ENCODE results near the gene NSMF. TPM values are rescaled to one million over a fixed set of nuclear protein-coding genes. Genes with fewer than 3 reads are reported as not detected.

The NSMF gene, protein sequence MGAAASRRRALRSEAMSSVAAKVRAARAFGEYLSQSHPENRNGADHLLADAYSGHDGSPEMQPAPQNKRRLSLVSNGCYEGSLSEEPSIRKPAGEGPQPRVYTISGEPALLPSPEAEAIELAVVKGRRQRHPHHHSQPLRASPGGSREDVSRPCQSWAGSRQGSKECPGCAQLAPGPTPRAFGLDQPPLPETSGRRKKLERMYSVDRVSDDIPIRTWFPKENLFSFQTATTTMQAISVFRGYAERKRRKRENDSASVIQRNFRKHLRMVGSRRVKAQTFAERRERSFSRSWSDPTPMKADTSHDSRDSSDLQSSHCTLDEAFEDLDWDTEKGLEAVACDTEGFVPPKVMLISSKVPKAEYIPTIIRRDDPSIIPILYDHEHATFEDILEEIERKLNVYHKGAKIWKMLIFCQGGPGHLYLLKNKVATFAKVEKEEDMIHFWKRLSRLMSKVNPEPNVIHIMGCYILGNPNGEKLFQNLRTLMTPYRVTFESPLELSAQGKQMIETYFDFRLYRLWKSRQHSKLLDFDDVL
- total RNA-seq, result 53.9 and 69.9 TPM in 2 replicates
- 50.2 TPM for polyA plus RNA-seq (2012)

DNA sequence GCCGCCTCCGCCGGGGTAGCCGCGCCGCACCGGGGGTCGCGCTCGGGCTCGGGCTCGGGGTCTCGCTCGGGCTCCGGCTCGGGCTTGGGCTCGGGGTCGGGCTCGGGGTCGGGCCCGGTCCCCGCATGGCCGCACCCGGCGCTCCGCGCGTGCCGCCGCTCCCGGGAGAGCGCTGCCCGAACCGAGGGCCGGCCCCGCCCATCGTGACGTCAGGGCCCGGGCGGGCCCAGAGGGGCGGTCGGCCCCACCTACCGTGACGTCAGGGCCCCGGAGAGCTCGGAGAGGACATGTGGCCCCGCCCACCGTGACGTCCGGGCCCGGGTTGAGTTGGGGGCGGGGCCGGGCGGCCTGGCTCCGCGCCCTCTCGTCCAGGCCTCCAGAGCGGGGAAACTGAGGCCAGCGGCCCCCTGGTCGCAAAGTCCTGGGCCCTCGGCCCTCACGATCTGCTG is at the start of gene NSMF:
Gene NSMF (minus strand): TSS at position 183 of the 449 bp plus-strand sequence. CDS start 232 bp downstream, outside the sequence.
- DNase-seq (ENCODE audit: low read depth), result peak; percentile 92

- no peak for DNase-seq (ENCODE audit: low read depth)
Observed at GRCh38 chr9:137506702-137507171, 47.6 kb upstream of the NSMF start.

DNA sequence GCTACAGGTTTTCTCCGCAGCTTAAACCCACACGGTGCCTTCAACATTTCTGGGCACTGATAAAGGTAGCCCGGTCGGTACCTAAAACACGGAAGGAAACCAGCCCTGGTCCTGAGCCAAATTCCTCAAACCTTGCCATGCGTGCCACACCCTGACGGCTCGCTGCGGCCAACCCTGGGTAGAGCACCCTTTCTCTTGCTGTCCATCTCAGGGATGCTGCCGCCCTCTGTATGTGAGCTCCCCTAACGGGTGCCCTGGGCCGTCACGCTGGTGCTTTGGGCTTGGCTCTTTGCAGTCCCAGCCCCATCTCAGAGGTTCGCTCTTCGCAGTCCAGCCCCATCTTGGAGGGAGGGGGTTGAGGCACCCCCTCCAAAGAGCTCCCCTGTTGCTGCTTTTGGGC is 47.1 kb upstream of the NSMF start:
- no peak for DNase-seq (ENCODE audit: low read depth)

DNA sequence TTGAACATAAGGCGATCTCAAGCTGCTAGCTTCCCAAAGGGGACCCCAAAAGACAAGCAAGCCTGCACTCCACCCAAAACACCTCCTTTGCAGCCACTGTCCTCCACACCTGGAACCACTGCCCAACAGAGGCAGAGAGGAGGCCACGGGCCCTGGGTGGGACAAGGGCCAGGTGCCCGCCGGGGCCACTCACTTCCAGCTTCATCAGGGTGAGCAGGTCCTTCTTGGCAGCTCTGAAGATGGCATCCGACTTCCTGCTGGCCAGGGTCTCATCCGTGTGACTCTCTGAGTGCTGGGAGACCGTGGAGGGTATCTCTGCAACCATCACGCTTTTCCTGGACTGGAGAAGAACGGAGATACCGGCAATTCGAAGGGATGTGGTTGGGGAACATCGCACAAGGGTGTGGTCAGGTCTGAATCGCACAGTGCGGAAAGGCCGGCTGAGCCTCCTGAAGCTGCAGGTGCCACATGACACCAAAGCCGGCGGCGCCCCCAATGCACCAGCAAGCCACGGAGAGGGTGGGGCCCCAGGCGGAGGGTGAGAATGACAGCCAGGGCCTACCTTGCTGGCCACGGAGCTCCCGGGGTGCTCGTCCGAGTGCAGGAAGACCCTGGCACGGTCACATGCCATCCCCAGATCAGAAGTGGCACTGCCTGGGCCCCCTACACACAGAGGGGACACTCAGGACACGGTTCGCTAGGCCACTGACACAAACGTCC is 46.4 kb upstream of the NSMF start:
- DNase-seq (ENCODE audit: low read depth), result no peak

DNA sequence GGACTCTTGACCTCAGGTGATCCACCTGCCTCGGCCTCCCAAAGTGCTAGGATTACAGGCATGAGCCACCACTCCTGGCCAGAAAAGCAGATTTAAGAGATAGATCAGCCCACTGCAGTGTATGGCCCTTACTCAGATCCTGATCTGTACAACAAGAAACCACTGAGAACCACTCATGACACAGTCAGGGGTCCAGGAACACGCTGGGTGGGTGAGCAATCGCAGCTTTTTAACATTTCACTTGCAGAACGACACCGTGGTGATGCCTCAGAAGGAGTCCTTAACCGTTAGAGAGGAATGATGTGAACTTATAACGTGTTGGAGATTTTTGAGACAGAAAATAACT is 45.3 kb upstream of the NSMF start:
- no peak for DNase-seq (ENCODE audit: low read depth)

DNA sequence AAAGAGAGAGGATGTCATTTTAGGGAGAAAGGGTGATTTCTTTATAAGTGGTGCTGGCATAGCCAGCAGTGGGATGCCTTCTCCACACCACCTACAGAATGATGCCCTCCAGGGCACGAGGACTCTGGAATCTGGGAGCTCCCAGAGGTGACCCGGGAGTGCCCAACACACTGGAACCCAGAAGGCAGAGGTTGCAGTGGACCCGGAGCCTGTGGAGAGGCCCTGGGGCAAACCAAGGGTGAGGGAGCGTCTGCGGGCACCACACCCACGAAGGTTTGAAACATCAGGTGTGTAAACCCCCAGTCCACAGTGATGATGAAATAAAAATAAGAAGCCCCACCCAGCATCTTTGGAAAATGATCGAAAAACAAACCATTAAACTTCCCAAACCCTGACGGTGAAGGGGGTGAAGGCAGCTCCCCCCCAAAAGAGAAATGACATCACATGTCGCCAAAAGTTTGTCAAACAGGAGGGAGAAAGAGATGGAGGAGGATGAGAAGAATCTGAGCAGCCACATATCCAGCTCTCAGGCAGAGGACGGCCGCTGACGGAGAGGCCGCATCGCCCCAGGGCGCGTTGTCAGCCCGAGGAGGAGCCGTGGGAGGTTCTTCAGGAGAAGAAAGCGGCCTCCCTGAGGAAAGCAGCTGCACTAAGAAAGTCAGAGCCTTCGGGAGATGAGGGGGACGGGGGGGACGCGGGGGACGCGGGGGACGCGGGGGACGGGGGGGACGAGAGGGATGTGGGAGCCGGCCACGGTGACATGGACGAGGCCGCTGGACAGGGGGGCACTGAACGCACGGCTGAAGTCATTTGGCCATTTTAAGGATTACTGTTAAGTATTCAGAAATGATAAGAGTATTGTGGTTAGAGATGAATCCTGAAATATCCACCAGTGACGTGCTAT is 43.1 kb upstream of the NSMF start:
- DNase-seq (ENCODE audit: low read depth), result no peak

DNA sequence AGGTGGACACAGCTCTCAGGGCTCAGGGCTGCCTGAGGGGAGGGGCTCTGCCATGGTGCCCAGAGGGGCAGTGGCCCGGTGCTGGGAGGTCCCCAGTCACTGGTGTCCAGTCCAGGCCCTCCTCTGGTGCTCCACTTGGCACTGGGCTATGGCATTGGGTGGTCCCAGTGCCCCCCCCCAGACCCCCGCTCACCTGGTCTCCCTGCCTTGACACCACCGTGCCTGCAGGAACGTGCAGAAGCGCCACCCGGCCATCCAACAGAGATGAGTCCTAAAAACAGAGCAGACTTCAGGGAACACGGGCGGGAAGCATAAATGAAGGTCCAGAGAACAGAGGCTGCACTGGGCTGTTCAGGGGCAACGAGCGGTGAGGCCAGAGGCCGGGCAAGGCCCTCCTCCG is 42.3 kb upstream of the NSMF start:
- DNase-seq (ENCODE audit: low read depth), result no peak

DNA sequence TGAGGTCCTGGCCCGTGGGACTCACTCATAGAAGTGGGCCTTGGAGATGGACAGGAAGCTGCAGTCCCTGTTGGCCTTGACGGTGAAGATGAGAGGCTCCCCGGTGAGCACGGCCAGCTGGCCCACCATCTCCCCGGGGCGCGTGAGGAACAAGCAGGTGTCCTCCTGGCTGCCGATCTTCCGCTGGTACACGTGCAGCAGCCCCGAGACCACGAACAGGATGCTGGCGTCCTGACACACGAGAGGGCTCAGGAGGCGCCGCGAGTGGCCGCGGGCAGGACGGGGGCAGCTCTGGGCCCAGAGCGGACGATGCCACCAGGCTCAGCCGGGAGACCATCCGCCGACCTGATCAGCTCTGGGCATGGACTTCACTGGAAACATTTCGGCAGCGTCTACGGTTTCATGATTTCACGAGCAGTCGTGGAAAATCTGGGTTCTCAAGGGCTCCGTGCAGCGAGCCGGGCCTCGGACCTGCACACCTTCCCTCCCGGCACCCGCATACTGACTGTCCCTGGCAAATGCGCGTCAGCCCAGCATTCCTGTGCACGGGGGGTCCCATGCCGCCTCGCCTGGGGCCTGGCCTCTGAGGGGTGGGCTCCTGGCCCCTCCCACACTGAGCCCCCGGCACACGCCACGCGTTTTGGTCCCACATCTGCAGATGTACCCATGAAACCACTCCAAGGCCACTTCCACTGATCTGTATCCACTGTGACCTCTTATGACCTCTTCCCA is 41.7 kb upstream of the NSMF start:
- DNase-seq (ENCODE audit: low read depth), result no peak

GRCh38 chr9:137499858-137500661 is 40.9 kb upstream of the NSMF start:
- peak; percentile 49 for DNase-seq (ENCODE audit: low read depth)

DNA sequence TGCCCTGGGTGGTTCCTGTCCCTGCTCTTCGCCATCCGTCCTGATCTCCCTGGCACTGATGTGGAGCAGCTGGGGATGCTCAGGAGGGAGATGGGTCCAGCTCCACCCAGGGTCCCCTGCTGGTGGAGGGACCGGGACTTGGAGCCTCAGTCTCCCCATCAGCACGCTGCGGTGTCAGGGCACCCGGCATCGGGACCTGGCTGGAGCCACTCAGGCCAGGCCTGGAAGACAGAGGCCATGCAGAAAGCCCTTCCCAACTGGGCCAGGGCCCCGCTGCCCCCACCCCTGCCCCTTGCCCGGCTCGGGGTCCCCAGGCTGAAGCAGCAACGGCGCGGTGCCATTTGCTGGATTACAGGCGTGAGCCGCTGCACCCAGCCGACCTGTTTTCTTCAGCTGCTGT is 40.3 kb upstream of the NSMF start:
- no peak for DNase-seq (ENCODE audit: low read depth)

DNA sequence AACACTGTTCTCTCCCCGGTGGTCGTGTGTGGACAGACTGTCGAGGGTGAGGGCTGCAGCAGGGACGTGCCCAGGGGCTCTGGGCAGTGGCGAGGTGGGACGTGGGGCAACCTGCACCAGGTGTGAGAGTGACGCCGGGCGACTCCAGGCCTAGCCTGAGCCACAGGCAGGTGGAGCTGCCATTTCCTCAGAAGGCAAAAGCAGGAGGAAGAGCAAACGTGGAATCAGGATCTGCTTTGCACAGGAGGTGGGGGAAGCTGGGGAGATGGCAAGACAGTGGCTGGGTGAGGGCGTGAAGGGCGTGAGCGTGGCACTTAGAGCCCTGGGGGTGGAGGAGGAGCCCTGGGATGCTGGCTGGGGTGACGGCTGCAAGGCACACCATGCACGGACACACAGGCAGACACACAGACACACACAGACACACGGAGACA is 39.6 kb upstream of the NSMF start:
- DNase-seq (ENCODE audit: low read depth), result no peak

DNA sequence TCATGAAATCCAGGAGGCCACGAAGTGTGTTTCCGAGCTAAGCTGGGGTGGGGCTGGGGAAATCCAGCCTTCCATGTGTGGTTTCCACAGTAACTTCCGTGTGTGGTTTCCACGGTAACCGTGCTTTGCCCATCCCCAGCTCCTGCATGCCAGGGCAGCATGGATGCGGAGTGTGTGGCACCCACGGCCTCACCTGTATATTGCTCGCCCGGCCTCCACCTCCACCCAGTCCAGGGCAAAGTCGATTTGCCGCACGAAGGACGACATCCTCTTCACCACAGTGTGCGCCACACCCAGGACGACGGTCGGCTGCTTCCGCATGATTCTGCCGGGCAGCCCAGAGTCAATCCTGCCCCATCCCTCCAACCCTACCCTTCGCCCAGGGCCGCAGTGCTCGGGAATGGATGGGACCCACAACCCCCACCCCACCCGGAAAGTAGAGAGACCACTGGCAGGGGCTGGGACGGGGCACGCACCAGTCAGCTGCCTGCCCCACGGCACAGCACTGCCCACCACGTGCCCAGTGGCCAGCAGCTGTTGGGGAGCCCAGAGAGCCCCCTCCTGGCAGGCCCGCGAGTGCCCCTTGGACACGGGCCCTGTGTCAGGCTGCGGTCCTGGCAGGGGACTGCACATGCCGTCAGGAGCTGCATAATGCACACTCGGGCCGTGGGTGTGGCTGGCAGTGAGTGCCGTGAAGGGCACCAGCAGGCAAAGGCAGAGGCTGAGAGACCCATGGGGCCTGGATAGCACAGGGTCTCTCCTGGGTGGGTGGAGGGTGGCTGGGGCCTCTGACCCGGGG is 39.0 kb upstream of the NSMF start:
- no peak for DNase-seq (ENCODE audit: low read depth)

GRCh38 chr9:137496601-137497375 is 37.7 kb upstream of the NSMF start:
- DNase-seq (ENCODE audit: low read depth), result no peak

DNA sequence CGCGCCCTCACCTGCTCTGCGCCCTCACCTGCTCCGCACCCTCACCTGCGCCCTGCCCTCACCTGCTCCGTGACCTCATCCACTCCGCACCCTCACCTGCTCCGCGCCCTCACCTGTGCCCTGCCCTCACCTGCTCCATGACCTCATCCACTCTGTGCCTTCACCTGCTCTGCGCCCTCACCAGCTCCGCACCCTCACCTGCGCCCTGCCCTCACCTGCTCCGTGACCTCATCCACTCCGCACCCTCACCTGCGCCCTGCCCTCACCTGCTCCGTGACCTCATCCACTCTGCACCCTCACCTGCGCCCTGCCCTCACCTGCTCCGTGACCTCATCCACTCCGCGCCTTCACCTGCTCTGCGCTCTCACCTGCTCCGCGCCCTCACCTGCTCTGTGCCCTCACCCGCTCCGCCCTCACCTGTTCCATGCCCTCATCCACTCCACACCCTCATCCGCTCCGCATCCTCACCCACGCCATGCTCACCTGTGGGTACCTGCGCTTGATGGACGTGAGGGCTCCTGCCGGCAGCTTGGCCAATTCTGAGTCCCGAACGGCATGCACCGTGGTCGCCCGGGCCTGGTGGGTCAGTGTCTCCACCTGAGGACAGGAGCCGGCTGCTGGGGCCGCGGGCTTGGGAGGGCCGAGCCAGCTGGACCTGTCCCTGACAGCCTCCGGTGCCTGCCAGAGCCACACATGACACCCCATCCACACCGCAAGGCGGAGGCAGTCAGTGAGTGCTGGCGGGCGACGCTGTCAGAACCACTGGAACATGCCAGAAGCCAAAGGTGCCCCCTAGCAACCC is 35.6 kb upstream of the NSMF start:
- DNase-seq (ENCODE audit: low read depth), result no peak

- DNase-seq (ENCODE audit: low read depth), result peak; percentile 37
Observed at GRCh38 chr9:137494104-137494544, 35.0 kb upstream of the NSMF start.

GRCh38 chr9:137493364-137494103 is 34.4 kb upstream of the NSMF start:
- no peak for DNase-seq (ENCODE audit: low read depth)

Measured in myocyte (in vitro differentiated cells).